ENCODE measurements around the gene CAMK2N2.
A peak's percentile ranks its signal among the peaks of the same experiment; 100 is the strongest.
"Not testable (repeated sequence)": the region's sequence is repeated elsewhere in the genome, so short reads cannot be mapped to it uniquely, and the experiment has no call there.

Gene CAMK2N2

GRCh38 chr3:184272269-184272668 lies 10.9 kb upstream of the CAMK2N2 start:
- DNase-seq = no peak

DNA sequence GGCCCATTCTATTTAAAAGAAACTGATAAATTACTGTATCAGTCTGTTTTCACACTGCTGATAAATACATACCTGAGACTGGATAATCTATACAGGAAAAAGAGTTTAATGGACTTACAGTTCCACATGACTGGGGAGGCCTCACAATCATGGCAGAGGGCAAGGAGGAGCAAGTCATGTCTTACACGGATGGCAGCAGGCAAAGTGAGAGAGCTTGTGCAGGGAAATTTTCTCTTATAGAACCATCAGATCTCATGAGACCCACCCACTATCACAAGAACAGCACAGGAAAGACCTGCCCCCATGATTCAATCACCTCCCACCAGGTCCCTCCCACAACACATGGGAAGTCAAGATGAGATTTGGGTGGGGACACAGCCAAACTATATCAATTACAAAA lies 5.9 kb upstream of the CAMK2N2 start:
- DNase-seq = not testable (repeated sequence)

- no peak for DNase-seq
These were observed 1.4 kb upstream of the CAMK2N2 start for GRCh38 chr3:184262764-184263179.

DNA sequence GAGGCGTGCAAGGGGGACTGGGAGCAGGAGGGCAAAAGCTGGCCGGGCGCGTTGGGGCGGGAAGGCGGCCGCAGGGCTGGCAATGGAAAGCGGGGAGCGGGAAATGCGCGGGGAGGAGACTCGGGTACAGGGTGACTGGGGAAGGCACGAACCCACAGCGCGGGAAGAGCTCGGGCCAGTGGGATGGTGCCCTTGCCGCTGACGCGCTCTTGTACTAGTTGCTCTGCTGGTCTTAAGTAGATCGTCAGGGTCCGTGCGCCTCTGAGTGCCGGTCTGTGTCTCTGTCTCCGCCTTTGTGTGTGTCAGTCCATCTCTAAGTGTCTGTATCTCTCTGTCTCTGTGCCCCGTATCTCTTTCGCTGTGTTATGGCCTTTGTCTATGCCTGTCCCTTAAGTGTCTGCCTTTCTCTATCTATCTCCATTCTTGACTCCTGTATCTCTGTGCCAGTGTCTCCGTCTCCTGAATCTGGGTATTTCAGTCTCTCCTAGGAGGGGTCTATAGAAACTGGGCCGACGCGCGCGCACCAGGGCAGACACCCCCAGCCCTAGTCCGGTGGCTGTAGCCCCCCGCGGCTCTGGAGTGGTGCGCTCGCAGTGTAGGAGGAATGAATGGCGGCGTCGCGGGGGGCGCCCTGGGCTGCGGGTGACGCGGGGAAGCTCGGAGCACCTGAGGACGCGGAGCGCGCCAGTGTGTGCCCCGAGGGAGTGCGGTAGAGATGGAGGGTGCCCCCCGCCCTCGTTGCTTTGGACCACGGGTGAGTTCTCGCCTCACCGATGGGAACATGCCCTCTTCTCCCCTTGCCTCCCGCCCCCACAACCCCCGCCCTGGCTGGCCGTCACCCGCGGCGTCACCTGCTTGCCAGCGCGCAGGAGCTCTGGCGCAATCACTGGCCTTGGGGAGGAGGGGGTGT lies 756 bp upstream of the CAMK2N2 start:
- DNase-seq = peak; percentile 87 to 91

DNA sequence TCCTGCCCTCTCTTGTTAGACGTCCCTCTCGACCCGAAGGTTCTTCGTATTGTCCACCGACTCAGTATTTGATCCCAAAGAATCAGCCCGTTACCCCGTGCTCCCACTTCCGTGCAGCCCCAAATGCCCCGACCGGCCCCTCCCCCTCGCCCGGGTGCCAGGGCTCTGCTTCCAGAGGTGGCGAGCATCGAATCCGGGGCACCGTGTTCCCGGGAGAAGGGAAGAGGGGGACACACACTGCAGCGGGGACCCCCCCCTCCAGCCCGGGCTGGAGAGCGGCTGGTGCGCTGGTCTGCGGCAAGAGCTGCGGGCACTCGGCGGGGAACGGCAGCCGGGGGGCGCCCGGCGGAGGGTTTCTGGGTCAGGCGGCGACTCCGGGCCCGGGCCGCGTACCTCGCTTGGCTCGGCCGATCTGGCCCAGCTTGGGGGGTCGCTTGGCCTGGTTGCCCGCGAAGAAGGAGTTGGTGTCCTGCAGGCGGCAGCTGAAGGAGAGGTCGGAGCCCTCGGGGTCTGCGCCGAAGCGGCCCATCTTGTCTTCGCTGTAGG lies 556 bp downstream of the CAMK2N2 start:
- peak in 1 of 2 experiments; percentile 39 for DNase-seq

DNA sequence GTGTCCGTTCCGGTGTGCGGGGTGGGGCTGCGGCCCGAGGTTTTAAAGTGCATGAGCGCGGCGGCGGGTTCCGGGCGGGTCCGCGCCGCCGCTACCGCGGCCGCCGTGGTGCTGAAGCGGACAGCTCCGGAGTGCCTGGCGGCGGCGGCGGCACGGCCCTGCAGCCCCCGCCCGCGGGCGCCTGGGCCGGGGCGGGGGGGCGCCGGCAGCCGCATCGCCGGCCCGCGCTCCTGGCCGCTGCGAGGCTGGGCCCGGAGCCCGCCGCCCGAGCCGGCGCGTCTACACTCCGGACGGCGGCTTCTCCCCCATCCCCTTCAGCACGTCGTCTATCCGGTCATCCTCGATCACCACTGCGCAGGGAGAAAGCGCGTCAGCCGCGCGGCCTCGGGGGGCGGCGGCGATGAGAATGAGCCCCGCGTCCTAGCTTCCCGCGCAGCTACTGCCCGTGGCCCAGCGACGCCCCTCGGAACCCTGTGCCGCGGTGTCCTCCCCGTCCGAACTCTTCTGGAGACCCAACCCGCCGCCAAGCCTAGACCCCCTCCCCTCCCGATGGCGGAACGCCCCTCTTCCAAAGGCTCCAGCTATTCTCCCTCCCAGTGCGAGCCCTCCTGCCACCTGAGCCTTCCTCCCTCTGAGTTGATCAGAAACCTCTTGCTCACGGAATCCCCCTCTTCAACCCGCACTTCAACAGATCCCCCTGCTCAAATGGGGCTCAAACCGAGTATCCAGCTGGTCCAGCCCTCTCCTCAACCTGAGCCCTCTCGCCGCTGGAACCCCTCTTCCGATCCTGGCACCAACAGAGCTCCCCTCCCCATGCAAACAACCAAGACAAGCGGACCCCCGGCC lies 1.3 kb downstream of the CAMK2N2 start:
- DNase-seq = peak; percentile 30 to 44

DNA sequence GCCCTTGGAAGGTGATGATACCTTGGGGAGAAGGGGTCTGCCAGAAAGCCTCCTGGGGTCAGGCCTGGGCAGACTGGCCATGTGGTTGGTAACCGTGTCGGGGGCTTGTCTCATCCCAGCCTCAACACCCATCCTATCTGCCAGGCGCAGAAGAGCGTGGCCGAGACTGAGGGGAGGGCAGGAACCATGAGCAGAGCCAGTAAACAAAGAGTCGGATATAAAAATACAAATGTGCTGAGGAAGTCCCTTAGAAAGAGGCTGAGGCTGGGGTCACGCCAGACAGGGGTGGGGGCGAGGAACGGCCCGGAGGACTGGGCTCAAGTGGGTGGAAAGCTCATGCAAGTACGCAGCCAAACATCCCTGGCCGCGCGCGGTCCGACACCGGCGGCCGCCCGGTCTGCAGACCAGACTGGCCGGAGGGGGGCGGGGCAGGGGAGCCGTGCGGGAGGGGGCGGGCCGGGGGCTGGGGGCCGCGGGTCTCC lies 1.9 kb downstream of the CAMK2N2 start:
- DNase-seq = no peak

DNA sequence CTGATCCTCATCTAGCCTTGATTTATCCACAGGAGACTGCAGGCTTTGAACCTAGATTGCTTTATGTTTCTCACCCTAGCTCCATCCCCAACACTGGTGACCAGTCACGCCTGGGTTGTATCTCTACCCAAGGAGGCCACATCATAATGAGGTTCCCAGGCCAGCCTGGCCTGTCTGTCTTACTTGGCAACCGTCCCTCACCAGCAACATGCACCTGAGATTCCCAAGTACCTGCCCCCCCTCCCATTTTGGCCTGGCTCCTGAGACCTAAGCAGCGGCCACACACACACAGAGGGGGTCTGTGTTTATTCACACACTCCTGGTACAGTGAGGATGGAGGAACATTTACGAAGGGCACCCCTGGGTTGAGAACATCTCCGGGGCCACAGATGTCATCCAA lies 2.4 kb downstream of the CAMK2N2 start:
- DNase-seq = no peak

DNA sequence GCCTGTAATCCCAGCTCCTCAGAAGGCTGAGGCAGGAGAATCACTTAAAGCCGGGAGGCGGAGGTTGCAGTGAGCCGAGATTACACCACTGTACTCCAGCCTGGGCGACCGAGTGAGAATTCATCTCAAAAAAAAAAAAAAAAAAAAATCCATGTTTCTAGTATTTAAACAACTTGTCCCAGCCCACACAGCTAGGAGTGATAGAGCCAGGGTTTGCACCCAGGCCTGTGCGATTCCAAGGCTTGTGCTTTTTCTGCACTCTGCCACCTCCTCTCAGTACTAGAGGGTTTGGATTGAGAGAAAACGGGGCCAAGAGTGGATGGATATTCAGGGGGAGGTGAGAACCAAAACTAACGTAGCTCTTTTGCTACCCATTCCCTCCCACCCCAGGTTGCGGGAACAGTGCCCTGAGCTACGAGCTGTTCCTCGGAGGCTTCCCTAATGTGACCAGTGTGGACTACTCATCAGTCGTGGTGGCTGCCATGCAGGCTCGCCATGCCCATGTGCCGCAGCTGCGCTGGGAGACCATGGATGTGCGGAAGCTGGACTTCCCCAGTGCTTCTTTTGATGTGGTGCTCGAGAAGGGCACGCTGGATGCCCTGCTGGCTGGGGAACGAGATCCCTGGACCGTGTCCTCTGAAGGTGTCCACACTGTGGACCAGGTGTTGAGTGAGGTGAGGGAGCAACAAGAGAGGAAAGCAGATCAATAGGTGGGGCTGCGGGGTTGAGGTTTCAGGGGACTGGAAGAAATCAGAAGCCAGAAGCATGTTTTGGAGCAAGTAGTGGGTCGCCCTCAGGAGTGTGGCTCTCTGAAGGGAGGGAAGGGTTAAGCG lies 4.1 kb downstream of the CAMK2N2 start:
- DNase-seq = no peak

DNA sequence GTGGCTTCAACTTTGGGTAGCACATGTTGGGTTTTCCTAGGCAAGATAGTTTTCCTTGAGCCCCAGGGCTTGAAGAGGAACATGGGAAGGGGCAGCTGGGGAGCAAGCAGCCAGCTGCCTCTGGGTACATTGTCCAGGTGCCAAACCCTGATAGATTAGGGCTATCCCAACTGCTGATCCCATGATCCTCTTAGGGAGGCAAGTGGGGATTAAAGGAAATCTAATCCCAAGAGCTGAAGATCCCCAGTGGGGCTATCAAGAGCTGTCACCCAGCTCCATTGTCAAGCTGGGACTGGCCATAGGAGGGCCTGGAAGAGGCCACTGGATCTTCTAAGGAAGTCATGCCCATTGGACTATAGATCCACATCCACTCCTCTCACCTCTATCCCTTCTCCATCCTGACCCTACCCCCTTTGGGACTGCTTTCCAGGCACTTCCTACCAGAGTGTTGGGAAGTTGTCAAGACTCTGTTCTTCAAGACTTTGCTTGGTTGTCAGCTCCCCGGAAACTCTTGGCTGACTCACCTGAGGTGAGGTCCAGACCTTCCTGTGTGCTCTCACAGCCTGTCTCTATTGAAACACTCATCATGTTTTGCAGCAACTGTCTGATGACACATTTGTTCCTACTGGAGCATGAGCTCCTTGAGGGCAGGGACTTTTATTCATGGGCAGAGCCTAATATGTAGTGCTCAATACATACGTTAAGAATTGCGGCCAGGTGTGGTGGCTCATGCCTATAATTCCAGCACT lies 5.9 kb downstream of the CAMK2N2 start:
- DNase-seq = no peak

GRCh38 chr3:184250167-184250828 lies 11.1 kb downstream of the CAMK2N2 start:
- DNase-seq = peak; percentile 97

DNA sequence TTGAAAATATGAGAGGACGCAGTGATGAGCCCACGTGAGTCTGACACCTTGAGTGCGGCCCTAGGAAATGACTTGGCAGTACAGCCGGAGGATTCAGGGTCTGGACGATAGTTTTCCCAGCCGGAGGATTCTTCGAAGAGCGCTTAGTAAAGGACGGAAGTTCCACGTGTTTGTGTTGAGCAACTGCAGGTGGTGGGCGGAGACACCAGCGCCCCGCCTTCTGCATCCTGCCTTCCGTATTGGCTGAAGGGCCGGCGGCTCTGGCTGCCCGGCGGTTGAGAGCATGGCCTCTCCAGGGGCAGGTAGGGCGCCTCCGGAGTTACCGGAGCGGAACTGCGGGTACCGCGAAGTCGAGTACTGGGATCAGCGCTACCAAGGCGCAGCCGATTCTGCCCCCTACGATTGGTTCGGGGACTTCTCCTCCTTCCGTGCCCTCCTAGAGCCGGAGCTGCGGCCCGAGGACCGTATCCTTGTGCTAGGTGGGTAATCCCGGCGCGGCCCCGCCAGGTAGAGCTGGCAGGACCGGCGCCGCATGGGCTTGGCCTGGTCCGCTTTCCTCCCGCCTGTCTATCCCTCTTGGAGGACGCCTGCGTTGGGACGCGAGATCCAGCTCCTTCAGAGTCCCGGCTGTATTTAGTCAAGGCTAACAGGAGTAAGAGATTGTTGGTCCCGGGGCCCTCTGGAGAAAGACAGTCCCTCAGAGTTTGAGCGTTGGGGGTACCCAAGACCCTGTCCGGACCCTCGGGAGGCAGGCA lies 11.8 kb downstream of the CAMK2N2 start, which contains the start of gene EEF1AKMT4:
EEF1AKMT4 (plus strand) TSS at position 261 of the 755 bp plus-strand sequence; CDS start at position 284, 23 bp downstream.
- DNase-seq = peak; percentile 99 to 100

GRCh38 chr3:184248454-184249411 lies 12.6 kb downstream of the CAMK2N2 start, which contains the start of gene ALG3:
Gene ALG3, minus strand, starts transcription at chr3:184248962. Its CDS starts 22 bp downstream, at chr3:184248940.
- DNase-seq = peak; percentile 84 to 94

DNA sequence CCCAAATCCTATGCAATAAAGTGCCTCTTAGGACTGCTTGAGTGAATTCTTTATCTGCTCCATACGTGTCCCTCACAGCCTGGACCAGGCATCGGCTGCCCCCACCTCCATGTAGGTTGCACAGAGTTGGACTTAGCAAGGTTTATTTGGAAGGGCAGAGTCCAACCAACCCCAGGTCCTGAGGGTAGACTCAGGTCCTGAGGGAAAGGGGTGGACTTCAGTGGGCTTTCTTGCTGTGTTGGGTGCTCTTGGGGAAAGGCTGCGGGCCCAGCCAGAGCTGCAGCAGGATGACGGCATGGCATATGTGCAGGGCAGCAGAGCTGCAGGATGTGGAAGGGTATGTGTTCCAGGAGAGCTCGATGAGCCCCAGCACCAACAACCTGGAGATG lies 19.1 kb downstream of the CAMK2N2 start:
- DNase-seq = no peak

DNA sequence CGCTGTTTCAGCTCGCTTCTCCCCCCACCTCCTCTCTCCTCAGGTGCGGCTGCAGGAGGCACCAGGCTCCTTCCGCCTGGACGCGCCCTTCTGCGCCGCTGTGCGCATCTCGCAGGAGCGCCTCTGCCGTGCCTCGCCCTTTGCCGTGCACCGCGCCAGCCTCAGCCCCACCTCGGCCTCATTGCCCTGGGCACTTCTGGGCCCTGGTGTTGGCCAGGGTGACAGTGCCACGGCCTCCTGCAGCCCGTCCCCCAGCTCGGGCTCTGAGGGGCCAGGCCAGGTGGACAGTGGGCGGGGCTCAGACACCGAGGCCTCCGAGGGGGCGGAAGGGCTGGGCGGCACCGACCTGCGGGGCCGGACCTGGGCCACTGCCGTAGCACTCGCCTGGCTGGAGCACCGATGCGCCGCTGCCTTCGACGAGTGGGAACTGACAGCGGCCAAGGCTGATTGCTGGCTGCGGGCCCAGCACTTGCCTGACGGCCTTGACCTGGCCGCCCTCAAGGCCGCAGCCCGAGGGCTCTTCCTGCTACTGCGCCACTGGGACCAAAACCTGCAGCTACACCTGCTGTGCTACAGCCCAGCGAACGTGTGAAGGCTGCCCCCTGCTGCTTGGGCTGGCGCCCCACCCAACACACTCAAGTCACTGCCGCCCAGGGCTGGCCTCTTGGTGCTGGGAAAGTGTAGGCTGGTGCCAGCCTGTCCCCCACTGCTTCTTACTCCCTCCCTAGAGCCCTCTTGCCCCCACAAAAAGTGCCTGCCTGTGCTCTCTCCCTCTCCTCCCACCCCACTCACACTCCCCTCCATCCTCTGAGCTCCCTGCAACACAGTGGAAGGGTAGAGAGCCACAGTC lies 19.7 kb downstream of the CAMK2N2 start:
- peak in 1 of 2 experiments; percentile 30 for DNase-seq

DNA sequence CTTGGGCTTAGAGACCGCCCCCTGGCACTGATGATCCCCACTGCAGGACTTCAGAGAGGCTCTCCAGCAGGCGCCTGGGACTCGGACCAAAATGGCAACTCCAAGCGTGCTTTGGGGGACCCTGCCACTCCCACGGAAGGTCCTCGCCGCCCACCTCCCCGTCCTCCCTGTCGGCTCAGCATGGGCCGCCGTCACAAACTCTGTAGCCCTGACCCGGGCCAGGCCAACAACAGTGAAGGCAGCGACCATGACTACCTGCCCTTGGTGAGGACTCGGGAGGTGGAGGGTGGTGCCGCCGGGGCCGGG lies 20.3 kb downstream of the CAMK2N2 start:
- no peak for DNase-seq

DNA sequence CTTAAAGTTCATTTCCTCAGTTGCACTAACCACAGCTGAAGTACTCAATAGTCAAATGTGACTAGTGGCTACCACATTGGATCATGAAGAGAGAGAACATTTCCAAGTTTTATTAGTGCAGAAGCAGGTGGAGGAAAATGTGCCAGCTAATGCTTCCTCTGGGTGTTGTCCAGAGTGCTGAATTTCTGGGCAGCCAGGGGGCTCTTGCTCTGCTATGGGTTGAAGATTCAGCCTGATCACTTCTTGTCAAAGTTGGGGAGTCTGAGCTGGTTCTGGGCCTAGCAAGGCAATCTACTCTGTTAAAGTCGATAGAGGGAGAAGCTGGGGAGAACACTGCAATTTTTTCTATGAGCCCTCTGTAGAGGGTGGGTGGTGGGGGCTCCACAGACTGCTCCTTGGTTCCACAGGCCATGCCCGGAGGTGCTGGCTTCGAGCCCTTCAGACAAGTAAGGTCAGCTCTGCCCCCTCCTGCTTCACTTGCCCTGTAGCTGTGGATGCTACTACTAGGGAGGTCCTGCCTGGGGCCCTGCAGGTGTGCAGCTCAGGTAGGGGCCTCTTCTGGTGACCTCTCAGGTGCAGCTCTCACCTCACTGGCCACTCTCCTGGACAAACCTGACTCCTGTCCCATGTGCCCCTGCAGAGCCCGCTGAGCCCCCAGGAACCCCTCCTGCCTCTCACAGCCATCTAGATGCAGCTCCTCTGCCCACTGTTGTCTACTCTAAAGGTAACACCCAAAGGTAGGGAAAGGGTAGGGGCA lies 20.8 kb downstream of the CAMK2N2 start:
- DNase-seq = no peak
